Activated T-cell treated with anti-CD3 and anti-CD28 coated beads for 4 hours (primary cell): ENCODE data around the gene PPA2.

ENCODE experiments used
- DNase-seq: peaks from one replicate; pipeline ENCODE4 v3.0.0-alpha.2; 2020

PPA2 gene

GRCh38 chr4:105386012-105386411 is 87.8 kb downstream of the PPA2 start:
- no peak for DNase-seq

- DNase-seq: no peak
Measured at GRCh38 chr4:105374071-105374470, 99.8 kb downstream of the PPA2 start.

DNA sequence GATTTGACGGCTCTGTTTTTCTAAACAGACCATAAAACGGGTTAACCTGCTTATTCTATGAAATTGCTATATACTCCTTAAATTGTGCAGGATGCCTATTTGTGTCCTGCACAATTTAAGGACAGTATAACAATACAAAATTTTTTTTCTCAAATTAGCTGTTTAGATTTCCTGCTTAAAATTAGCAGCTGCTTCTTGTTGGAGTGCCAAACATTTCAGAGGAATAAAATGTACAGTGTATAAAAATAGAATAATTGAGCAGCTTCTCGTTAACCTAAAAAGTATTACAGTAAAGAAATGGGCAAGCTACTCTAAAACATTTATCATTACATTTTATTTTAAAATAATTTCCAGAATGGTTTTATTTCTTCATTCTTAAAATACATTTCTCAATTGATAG is 100.5 kb downstream of the PPA2 start:
- DNase-seq: no peak

DNA sequence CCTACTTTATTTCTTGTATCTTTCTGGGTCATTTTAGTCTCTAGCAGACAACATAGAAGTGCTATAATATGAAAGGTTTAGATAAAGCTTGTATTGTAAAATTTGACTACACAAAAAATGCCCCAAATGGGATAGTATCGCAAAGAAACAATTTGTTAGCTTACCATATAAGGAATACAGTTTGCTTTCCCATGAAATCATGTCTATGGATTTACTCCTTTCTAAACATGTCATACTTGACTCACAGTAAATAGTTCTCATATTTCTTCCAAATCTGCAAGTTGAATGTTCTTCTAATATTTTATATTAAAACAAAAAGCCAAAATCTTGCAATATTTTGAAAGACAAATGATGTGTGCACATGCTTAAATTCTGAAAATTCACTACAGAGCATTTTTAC is 103.9 kb downstream of the PPA2 start:
- DNase-seq: no peak

GRCh38 chr4:105361053-105361452 is 112.8 kb downstream of the PPA2 start:
- no peak for DNase-seq

- DNase-seq: no peak
Measured at GRCh38 chr4:105357258-105357980, 116.4 kb downstream of the PPA2 start.

GRCh38 chr4:105356194-105356593 is 117.7 kb downstream of the PPA2 start:
- DNase-seq: no peak

DNA sequence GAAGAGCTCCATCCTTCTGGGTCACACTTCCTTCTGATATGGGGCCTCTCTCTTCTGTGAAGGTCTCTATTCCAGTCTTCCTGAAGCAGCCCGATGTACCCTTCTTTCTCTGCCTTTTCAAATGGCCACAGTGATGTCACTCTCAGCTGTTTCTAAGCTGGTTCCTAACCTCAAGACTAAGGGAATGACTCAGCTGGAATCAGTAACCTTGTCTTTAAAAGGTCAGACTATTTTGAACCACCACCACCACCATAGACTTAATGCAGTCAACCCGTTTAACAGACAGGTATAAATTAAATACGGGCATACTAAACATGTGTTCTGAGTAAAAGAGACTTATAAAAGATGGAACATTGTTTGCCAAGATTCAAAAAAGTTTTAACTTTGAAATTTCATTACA is 121.0 kb downstream of the PPA2 start:
- no peak for DNase-seq

DNA sequence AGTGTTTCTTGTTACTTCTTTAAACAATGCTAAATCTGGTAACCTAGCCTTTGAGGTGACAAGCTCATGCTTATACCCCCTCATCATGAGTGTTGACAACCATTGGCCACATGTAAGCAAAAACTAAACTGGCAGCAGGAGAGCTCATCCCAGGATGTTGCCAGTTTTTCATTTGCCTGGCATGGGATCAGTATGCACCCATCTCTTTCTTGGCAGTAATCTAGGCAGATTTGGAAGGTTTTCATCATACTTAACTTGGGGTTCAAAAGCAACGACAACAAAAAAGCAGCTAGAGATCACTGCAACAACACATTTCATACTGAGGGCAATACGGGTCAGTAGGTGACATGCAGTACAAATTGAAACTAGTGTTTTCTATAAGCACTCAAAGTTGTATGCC is 122.0 kb downstream of the PPA2 start:
- DNase-seq: no peak

- DNase-seq: no peak
Measured at GRCh38 chr4:105350859-105351490, 122.9 kb downstream of the PPA2 start.

DNA sequence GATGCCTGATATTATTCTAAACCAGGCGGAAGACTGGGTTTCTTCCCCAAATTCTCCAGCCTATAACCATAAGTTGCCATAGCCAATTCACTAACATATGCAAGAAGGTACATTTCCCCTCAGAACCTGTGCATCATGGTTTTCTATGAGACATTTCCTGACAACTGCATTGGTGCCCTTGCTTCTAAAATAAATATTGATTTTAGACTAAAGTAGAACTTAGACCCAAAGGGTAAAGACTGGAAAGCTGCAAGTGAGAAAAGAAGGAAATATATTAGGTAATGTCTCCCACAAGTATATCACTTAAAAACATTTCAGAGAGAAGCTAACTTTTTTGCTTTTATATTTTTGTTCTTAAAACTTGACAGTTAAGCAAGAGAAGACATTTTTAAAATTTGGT is 125.1 kb downstream of the PPA2 start:
- DNase-seq: no peak

DNA sequence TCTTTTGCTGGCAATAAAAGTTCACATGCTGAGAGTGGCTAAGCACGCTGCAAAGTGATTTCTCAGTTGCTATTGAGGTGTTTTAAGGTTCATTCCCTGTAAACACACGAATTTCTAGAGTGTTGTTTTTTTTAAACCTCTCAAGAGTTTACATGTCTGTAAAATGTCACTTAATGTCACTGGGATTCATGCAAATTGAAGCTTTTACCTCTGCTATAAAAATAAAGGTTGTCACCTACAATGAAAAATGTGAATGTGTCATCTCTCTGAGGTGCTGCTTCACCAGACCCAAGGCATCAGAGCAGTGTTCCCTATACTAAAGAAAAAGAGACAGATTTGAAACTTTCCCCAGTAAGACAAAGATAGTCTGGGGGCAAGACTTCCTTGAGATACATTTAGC is 127.0 kb downstream of the PPA2 start:
- DNase-seq: no peak

- DNase-seq: no peak
Measured at GRCh38 chr4:105345838-105346237, 128.0 kb downstream of the PPA2 start.

DNA sequence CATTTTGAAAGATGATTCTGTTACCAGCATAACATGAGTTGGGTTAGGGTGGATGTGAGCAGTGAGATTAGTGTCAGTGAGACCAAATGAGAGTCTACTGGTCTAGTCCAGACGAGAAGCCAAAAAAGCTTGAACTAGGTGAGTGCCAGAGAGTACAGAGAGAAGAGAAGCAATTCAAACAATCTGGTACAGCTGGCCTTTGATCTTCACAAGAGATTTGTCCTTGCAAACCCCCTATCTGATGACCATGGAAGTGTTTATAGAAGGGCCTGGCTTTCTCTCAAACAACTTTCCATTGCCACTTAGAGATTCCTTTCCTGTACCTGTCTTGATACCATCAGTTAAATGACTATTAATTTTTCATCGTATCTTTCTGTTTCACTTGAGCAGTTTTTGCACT is 128.5 kb downstream of the PPA2 start:
- DNase-seq: no peak

GRCh38 chr4:105344141-105344540 is 129.7 kb downstream of the PPA2 start:
- no peak for DNase-seq

DNA sequence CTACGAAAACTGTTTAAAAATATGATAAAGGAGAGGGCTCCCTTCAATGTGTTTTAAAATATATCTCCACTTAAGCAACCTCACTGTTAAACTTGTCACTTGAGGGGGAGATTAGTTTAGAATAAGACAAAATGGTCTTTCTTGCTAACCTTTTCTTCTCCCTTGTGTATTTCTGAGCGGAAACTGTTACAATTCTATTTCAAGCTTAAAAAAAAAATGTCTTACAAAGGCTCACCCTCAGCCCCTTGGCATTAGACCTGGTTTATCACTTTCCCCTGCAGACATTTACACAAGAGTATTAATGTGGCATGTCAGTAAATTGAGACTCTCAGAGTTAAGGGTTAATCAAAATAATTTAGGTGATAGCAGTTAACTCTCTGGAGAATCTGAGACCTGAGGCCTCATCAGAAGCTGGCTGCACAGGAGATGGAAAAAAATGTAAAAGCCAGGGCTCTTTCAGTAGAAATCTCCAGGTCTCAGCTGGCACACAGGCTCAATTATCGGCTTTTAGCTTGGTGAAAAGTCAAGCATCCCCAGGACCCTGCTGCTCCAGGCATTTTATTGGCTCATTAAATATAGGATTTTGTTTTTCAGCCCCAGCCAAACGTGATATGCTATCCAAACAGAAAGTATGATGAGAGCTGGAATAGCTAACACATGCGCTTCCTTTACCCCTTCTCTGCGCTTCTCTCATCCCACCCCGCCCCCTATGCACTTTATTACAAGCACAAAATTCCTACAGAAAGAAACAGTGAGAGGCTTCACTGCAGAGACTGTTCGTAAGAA is 130.5 kb downstream of the PPA2 start:
- no peak for DNase-seq

DNA sequence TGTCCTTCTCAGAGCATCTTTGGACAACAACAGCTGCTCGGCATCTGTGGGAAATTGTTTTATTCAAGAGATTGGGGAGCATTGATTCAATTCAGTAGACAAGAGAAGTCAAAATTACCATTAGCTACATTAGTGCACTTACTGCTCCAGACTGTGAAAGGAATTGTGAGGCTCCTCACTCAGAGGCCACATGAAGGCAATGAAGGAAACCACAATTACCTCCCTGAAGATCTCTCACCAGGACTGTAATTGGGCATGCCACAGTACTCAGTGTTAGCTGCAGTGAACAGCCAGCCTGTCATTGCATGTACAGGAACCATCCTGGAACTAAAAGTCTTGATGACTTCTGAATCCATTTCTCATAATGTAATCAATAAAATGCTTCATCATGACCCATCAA is 144.8 kb downstream of the PPA2 start:
- DNase-seq: no peak

DNA sequence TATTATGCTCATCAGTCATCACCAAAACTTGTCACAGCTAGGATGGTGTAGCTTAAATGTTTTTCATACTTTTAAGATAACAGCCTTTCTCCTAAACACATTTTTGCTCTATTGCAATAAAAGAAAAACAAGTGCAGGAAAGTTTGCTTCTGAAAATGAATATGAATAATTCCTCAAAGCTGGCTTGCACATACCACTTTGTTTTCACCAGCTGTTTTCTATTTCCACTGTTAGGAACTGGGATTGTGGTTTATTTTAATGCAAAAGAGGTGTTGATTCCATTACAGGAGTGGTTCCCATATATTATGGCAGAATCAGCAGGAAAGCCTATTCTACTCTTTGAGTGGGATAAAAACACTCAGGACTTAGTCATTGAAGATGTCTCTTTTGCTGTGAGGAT is 145.9 kb downstream of the PPA2 start:
- DNase-seq: no peak

GRCh38 chr4:105327222-105327621 is 146.6 kb downstream of the PPA2 start:
- no peak for DNase-seq
